ENCODE measurements around the gene PRR19.

Gene PRR19

GRCh38 chr19:42290136-42290522, 11.8 kb upstream of the PRR19 start:
- Histone ChIP-seq H3K36me3 (ENCODE audit: low read length) (no peaks in the 10 kb centered on the region), H3K4me2 (ENCODE audit: low read depth, low read length, poor library complexity, severe bottlenecking) (no peak overlapping the region), H3K9ac (ENCODE audit: low read length) (no peak overlapping the region), H3K27me3 (ENCODE audit: low read length) (no peaks in the 10 kb centered on the region), H3K27ac (ENCODE audit: low read depth, low read length) (no peak overlapping the region), H3K9me3 (ENCODE audit: insufficient read depth, low read length) (no peaks in the 10 kb centered on the region), H3F3A (ENCODE audit: insufficient read depth) (peaks cover under 1% of the 10 kb centered on the region; the same call in 1 of the 2 replicates), H3K4me3 (ENCODE audit: insufficient read depth, low read length, poor library complexity, severe bottlenecking) (no peak overlapping the region), H4K20me1 (ENCODE audit: low read depth, low read length) (no peaks in the 10 kb centered on the region), H3K9me2 (replicated peaks; ENCODE audit: insufficient read depth, low read length) (no peaks in the 10 kb centered on the region), H2AFZ (ENCODE audit: low read depth, low read length, severe bottlenecking) (no peak overlapping the region), H3K79me2 (ENCODE audit: insufficient read depth, low read length) (peaks cover 8% of the 10 kb centered on the region; the same call in 1 of the 2 replicates)
- TF ChIP-seq EZH2phosphoT487 (conservative IDR thresholded peaks at IDR 0.05; ENCODE audit: low read length) (no peak), CTCF (IDR thresholded peaks at IDR 0.05; ENCODE audit: insufficient read depth, low read length, poor library complexity, severe bottlenecking) (no peak)

GRCh38 chr19:42290523-42291434, 11.2 kb upstream of the PRR19 start:
- H3K4me3 ChIP-seq (ENCODE audit: insufficient read depth, low read length, poor library complexity, severe bottlenecking) = no peak overlapping the region
- peaks cover 6% of the 10 kb centered on the region for H3F3A ChIP-seq (ENCODE audit: insufficient read depth)
- no peak overlapping the region for H3K9ac ChIP-seq (ENCODE audit: low read length)
- no peaks in the 10 kb centered on the region for H3K27me3 ChIP-seq (ENCODE audit: low read length)
- H3K9me3 ChIP-seq (ENCODE audit: insufficient read depth, low read length) = no peaks in the 10 kb centered on the region
- no peaks in the 10 kb centered on the region for H3K9me2 ChIP-seq (replicated peaks; ENCODE audit: insufficient read depth, low read length)
- 0 out of 2 replicates have a peak, but pooled peaks cover 2% of the 10 kb centered on the region for H3K79me2 ChIP-seq (ENCODE audit: insufficient read depth, low read length)
- no peak overlapping the region for H3K4me2 ChIP-seq (ENCODE audit: low read depth, low read length, poor library complexity, severe bottlenecking)
- H4K20me1 ChIP-seq (ENCODE audit: low read depth, low read length) = no peaks in the 10 kb centered on the region
- TF ChIP-seq CTCF (IDR thresholded peaks at IDR 0.05; ENCODE audit: insufficient read depth, low read length, poor library complexity, severe bottlenecking) = peak; percentile 90
- TF ChIP-seq EZH2phosphoT487 (conservative IDR thresholded peaks at IDR 0.05; ENCODE audit: low read length) = no peak
- H2AFZ ChIP-seq (ENCODE audit: low read depth, low read length, severe bottlenecking) = no peak overlapping the region
- no peak overlapping the region for H3K27ac ChIP-seq (ENCODE audit: low read depth, low read length)
- no peaks in the 10 kb centered on the region for H3K36me3 ChIP-seq (ENCODE audit: low read length)

GRCh38 chr19:42291435-42291810, 10.5 kb upstream of the PRR19 start:
- H3K27ac ChIP-seq (ENCODE audit: low read depth, low read length) = no peak overlapping the region
- H3K79me2 ChIP-seq (ENCODE audit: insufficient read depth, low read length) = no peaks in the 10 kb centered on the region
- no peak overlapping the region for H3K4me2 ChIP-seq (ENCODE audit: low read depth, low read length, poor library complexity, severe bottlenecking)
- no peaks in the 10 kb centered on the region for H3K9me2 ChIP-seq (replicated peaks; ENCODE audit: insufficient read depth, low read length)
- no peaks in the 10 kb centered on the region for H3K9me3 ChIP-seq (ENCODE audit: insufficient read depth, low read length)
- no peak for TF ChIP-seq EZH2phosphoT487 (conservative IDR thresholded peaks at IDR 0.05; ENCODE audit: low read length)
- no peaks in the 10 kb centered on the region for H4K20me1 ChIP-seq (ENCODE audit: low read depth, low read length)
- no peak overlapping the region for H2AFZ ChIP-seq (ENCODE audit: low read depth, low read length, severe bottlenecking)
- H3F3A ChIP-seq (ENCODE audit: insufficient read depth) = peaks cover 6% of the 10 kb centered on the region
- no peaks in the 10 kb centered on the region for H3K36me3 ChIP-seq (ENCODE audit: low read length)
- no peak overlapping the region for H3K4me3 ChIP-seq (ENCODE audit: insufficient read depth, low read length, poor library complexity, severe bottlenecking)
- H3K27me3 ChIP-seq (ENCODE audit: low read length) = no peaks in the 10 kb centered on the region
- no peak overlapping the region for H3K9ac ChIP-seq (ENCODE audit: low read length)

All from SU-DHL-6 (cell line).